ENCODE data around the gene RIPK3.
"Not testable (repeated sequence)": the region's sequence is repeated elsewhere in the genome, so short reads cannot be mapped to it uniquely, and the experiment has no call there.

Gene RIPK3

GRCh38 chr14:24330973-24331674 is 8.7 kb downstream of the RIPK3 start:
- Histone ChIP-seq H3K9me3 (ENCODE audit: control insufficient read depth, low read length) (no peaks in the 10 kb centered on the region), H3K9ac (no peak overlapping the region), H3K4me2 (ENCODE audit: low read length) (no peak overlapping the region), H2AFZ (no peak overlapping the region), H3K27me3 (ENCODE audit: control insufficient read depth, insufficient read depth, low read length) (no peaks in the 10 kb centered on the region), H3K27ac (no peak overlapping the region), H3K79me2 (no peaks in the 10 kb centered on the region), H3K4me3 (ENCODE audit: low read depth, low read length) (no peak overlapping the region), H3K36me3 (ENCODE audit: control insufficient read depth, insufficient read depth, low read length) (no peaks in the 10 kb centered on the region), H3K4me1 (peaks cover 8% of the 10 kb centered on the region)
- TF ChIP-seq CTCF (IDR thresholded peaks at IDR 0.05): no peak

GRCh38 chr14:24329736-24330135 is 10.1 kb downstream of the RIPK3 start:
- H3K4me3 ChIP-seq (ENCODE audit: low read depth, low read length): no peak overlapping the region
- TF ChIP-seq CTCF (IDR thresholded peaks at IDR 0.05): no peak
- no peaks in the 10 kb centered on the region for H3K36me3 ChIP-seq (ENCODE audit: control insufficient read depth, insufficient read depth, low read length)
- no peaks in the 10 kb centered on the region for H3K79me2 ChIP-seq
- H2AFZ ChIP-seq: no peak overlapping the region
- H3K4me2 ChIP-seq (ENCODE audit: low read length): no peak overlapping the region
- H3K9ac ChIP-seq: no peak overlapping the region
- no peaks in the 10 kb centered on the region for H3K9me3 ChIP-seq (ENCODE audit: control insufficient read depth, low read length)
- H3K27ac ChIP-seq: no peak overlapping the region
- H3K27me3 ChIP-seq (ENCODE audit: control insufficient read depth, insufficient read depth, low read length): no peaks in the 10 kb centered on the region
- H3K4me1 ChIP-seq: peaks cover 8% of the 10 kb centered on the region

GRCh38 chr14:24329073-24329663 is 10.6 kb downstream of the RIPK3 start:
- H3K9me3 ChIP-seq (ENCODE audit: control insufficient read depth, low read length): no peaks in the 10 kb centered on the region
- H3K4me3 ChIP-seq (ENCODE audit: low read depth, low read length): no peak overlapping the region
- no peak overlapping the region for H3K27ac ChIP-seq
- H3K36me3 ChIP-seq (ENCODE audit: control insufficient read depth, insufficient read depth, low read length): no peaks in the 10 kb centered on the region
- no peaks in the 10 kb centered on the region for H3K79me2 ChIP-seq
- H2AFZ ChIP-seq: no peak overlapping the region
- no peak overlapping the region for H3K4me2 ChIP-seq (ENCODE audit: low read length)
- H3K9ac ChIP-seq: no peak overlapping the region
- H3K4me1 ChIP-seq: peaks cover 5% of the 10 kb centered on the region
- TF ChIP-seq CTCF (IDR thresholded peaks at IDR 0.05): no peak
- no peaks in the 10 kb centered on the region for H3K27me3 ChIP-seq (ENCODE audit: control insufficient read depth, insufficient read depth, low read length)

- TF ChIP-seq CTCF (IDR thresholded peaks at IDR 0.05): peak; percentile 64
- not testable (repeated sequence) for H3K9ac ChIP-seq; H3K27ac ChIP-seq; H2AFZ ChIP-seq; H3K79me2 ChIP-seq; H3K27me3 ChIP-seq (ENCODE audit: control insufficient read depth, insufficient read depth, low read length); H3K9me3 ChIP-seq (ENCODE audit: control insufficient read depth, low read length); H3K4me2 ChIP-seq (ENCODE audit: low read length); H3K4me1 ChIP-seq; H3K4me3 ChIP-seq (ENCODE audit: low read depth, low read length); H3K36me3 ChIP-seq (ENCODE audit: control insufficient read depth, insufficient read depth, low read length)
Measured at GRCh38 chr14:24327914-24328313, 11.9 kb downstream of the RIPK3 start.

- H3K4me1 ChIP-seq: peaks cover under 1% of the 10 kb centered on the region
- TF ChIP-seq CTCF (IDR thresholded peaks at IDR 0.05): no peak
Measured at GRCh38 chr14:24327303-24327702, 12.5 kb downstream of the RIPK3 start.

More at GRCh38 chr14:24327303-24327702, 12.5 kb downstream of the RIPK3 start:
- Histone ChIP-seq H3K4me3 (ENCODE audit: low read depth, low read length) (no peak overlapping the region), H3K4me2 (ENCODE audit: low read length) (no peak overlapping the region), H3K36me3 (ENCODE audit: control insufficient read depth, insufficient read depth, low read length) (no peaks in the 10 kb centered on the region), H3K9ac (no peak overlapping the region), H2AFZ (no peak overlapping the region), H3K27ac (no peak overlapping the region), H3K9me3 (ENCODE audit: control insufficient read depth, low read length) (no peaks in the 10 kb centered on the region), H3K27me3 (ENCODE audit: control insufficient read depth, insufficient read depth, low read length) (no peaks in the 10 kb centered on the region), H3K79me2 (no peaks in the 10 kb centered on the region)

All from parathyroid adenoma (tissue), 2 donors.